ENCODE data around the gene MAN1C1.
"Not testable (repeated sequence)": the region's sequence is repeated elsewhere in the genome, so short reads cannot be mapped to it uniquely, and the experiment has no call there.

MAN1C1 gene

GRCh38 chr1:25583519-25584370, 32.8 kb upstream of the MAN1C1 start:
- DNase-seq (ENCODE audit: low spot score), result no peak

GRCh38 chr1:25586181-25586588, 30.4 kb upstream of the MAN1C1 start:
- no peak for DNase-seq (ENCODE audit: low spot score)

- DNase-seq (ENCODE audit: low spot score), result peak; percentile 16
These were observed 29.3 kb upstream of the MAN1C1 start for GRCh38 chr1:25587290-25587689.

GRCh38 chr1:25588224-25588623, 28.4 kb upstream of the MAN1C1 start:
- not testable (repeated sequence) for DNase-seq (ENCODE audit: low spot score)

- not testable (repeated sequence) for DNase-seq (ENCODE audit: low spot score)
These were observed 27.8 kb upstream of the MAN1C1 start for GRCh38 chr1:25588786-25589185.

GRCh38 chr1:25590096-25590824, 26.3 kb upstream of the MAN1C1 start:
- no peak for DNase-seq (ENCODE audit: low spot score)

- no peak for DNase-seq (ENCODE audit: low spot score)
These were observed 22.7 kb upstream of the MAN1C1 start for GRCh38 chr1:25593861-25594260.

- DNase-seq (ENCODE audit: low spot score), result no peak
These were observed 21.6 kb upstream of the MAN1C1 start for GRCh38 chr1:25594971-25595370.

- not testable (repeated sequence) for DNase-seq (ENCODE audit: low spot score)
These were observed 19.9 kb upstream of the MAN1C1 start for GRCh38 chr1:25596641-25597040.

- no peak for DNase-seq (ENCODE audit: low spot score)
These were observed 17.7 kb upstream of the MAN1C1 start for GRCh38 chr1:25598879-25599278.

GRCh38 chr1:25599969-25600610, 16.5 kb upstream of the MAN1C1 start:
- no peak for DNase-seq (ENCODE audit: low spot score)

GRCh38 chr1:25600971-25601699, 15.5 kb upstream of the MAN1C1 start:
- DNase-seq (ENCODE audit: low spot score), result not testable (repeated sequence)

- DNase-seq (ENCODE audit: low spot score), result not testable (repeated sequence)
These were observed 12.6 kb upstream of the MAN1C1 start for GRCh38 chr1:25603779-25604538.

- no peak for DNase-seq (ENCODE audit: low spot score)
These were observed 9.5 kb upstream of the MAN1C1 start for GRCh38 chr1:25607123-25607522.

GRCh38 chr1:25608488-25609178, 8.0 kb upstream of the MAN1C1 start:
- peak; percentile 88 for DNase-seq (ENCODE audit: low spot score)

GRCh38 chr1:25609921-25610320, 6.7 kb upstream of the MAN1C1 start:
- DNase-seq (ENCODE audit: low spot score), result no peak

- DNase-seq (ENCODE audit: low spot score), result no peak
These were observed 5.6 kb upstream of the MAN1C1 start for GRCh38 chr1:25610822-25611630.

GRCh38 chr1:25611843-25612242, 4.7 kb upstream of the MAN1C1 start:
- no peak for DNase-seq (ENCODE audit: low spot score)

- no peak for DNase-seq (ENCODE audit: low spot score)
These were observed 4.2 kb upstream of the MAN1C1 start for GRCh38 chr1:25612421-25612820.

GRCh38 chr1:25613091-25613490, 3.5 kb upstream of the MAN1C1 start:
- DNase-seq (ENCODE audit: low spot score), result no peak
